NCI-H774 (cell line): Measurements from ENCODE around the gene KCNIP4.
A peak's percentile ranks its signal among the peaks of the same experiment; 100 is the strongest.

Experiments
- DNase-seq: peaks from one replicate; lab custom pipeline; 2025; lab: John Stamatoyannopoulos, UW

The KCNIP4 gene

GRCh38 chr4:21571100-21571499 is 377.5 kb downstream of the KCNIP4 start:
- DNase-seq, result no peak

- DNase-seq, result no peak
Observed at GRCh38 chr4:21569638-21570037, 378.9 kb downstream of the KCNIP4 start.

- no peak for DNase-seq
Observed at GRCh38 chr4:21555083-21555482, 393.5 kb downstream of the KCNIP4 start.

- no peak for DNase-seq
Observed at GRCh38 chr4:21554500-21554899, 394.1 kb downstream of the KCNIP4 start.

GRCh38 chr4:21554066-21554465 is 394.5 kb downstream of the KCNIP4 start:
- no peak for DNase-seq

- no peak for DNase-seq
Observed at GRCh38 chr4:21552455-21552854, 396.1 kb downstream of the KCNIP4 start.

GRCh38 chr4:21544955-21545354 is 403.6 kb downstream of the KCNIP4 start:
- DNase-seq, result no peak

GRCh38 chr4:21544415-21544814 is 404.2 kb downstream of the KCNIP4 start:
- DNase-seq, result no peak

- no peak for DNase-seq
Observed at GRCh38 chr4:21543514-21543913, 405.1 kb downstream of the KCNIP4 start.

GRCh38 chr4:21535898-21536297 is 412.7 kb downstream of the KCNIP4 start:
- no peak for DNase-seq

GRCh38 chr4:21531048-21531447 is 417.5 kb downstream of the KCNIP4 start:
- DNase-seq, result no peak

GRCh38 chr4:21529214-21529613 is 419.4 kb downstream of the KCNIP4 start:
- no peak for DNase-seq

GRCh38 chr4:21522296-21522695 is 426.3 kb downstream of the KCNIP4 start:
- no peak for DNase-seq

GRCh38 chr4:21517126-21517859 is 431.3 kb downstream of the KCNIP4 start:
- DNase-seq, result peak; percentile 78

- no peak for DNase-seq
Observed at GRCh38 chr4:21514022-21514694, 434.4 kb downstream of the KCNIP4 start.

GRCh38 chr4:21512353-21512752 is 436.2 kb downstream of the KCNIP4 start:
- DNase-seq, result no peak

- DNase-seq, result no peak
Observed at GRCh38 chr4:21507439-21507838, 441.1 kb downstream of the KCNIP4 start.

GRCh38 chr4:21490682-21491081 is 457.9 kb downstream of the KCNIP4 start:
- DNase-seq, result no peak

GRCh38 chr4:21476757-21477156 is 471.8 kb downstream of the KCNIP4 start:
- no peak for DNase-seq

- DNase-seq, result no peak
Observed at GRCh38 chr4:21474195-21474594, 474.4 kb downstream of the KCNIP4 start.

- DNase-seq, result peak; percentile 72
Observed at GRCh38 chr4:21470535-21470934, 478.0 kb downstream of the KCNIP4 start.

GRCh38 chr4:21469438-21470300 is 478.9 kb downstream of the KCNIP4 start:
- peak; percentile 50 for DNase-seq

- DNase-seq, result no peak
Observed at GRCh38 chr4:21467551-21467950, 481.0 kb downstream of the KCNIP4 start.
